ENCODE data around the gene HOXA3. TPM values are rescaled to one million over a fixed set of nuclear protein-coding genes. Genes with fewer than 3 reads are reported as not detected.
A peak's percentile ranks its signal among the peaks of the same experiment; 100 is the strongest.

HOXA3 gene
- total and polyA plus RNA-seq, 7 donors: 3.9 to 20.8 (median 10.3) TPM

- H3K4me1 ChIP-seq: peaks cover 0 to 44% (median 40%) of the 10 kb centered on the region in 4 donors
- peak; percentile 94 for DNase-seq
- intact Hi-C loops (cut with DNase I): loop anchor here (1.0 to 2.0 kb wide), 3 partner anchors 474 to 960 kb away; partner anchors contain the start of genes CBX3 and HNRNPA2B1
- H3K27me3 ChIP-seq: no peaks in the 10 kb centered on the region
- peak overlapping the region in 3 of 4 donors; percentile 97 to 98 (median 98) for H3K27ac ChIP-seq
- TF ChIP-seq CTCF (IDR thresholded peaks at IDR 0.05) (peak; percentile 98 to 100 (median 99)), EP300 (IDR thresholded peaks at IDR 0.05) (no peak), POLR2AphosphoS5 (IDR thresholded peaks at IDR 0.05) (peak in 1 of 4 donors; percentile 38), POLR2A (IDR thresholded peaks at IDR 0.05) (no peak)
- H3K36me3 ChIP-seq: no peaks in the 10 kb centered on the region
- H3K9me3 ChIP-seq: no peaks in the 10 kb centered on the region
- peak overlapping the region; percentile 38 to 85 (median 82) for H3K4me3 ChIP-seq
- 1 to 2% methylated on average over 54 of the region's 54 CpGs for WGBS, 2 donors
Measured at GRCh38 chr7:27160546-27161213, 8.3 kb upstream of the HOXA3 start.

- Histone ChIP-seq H3K27me3 (no peaks in the 10 kb centered on the region), H3K36me3 (no peaks in the 10 kb centered on the region), H3K4me3 (peak overlapping the region in 3 of 4 donors; percentile 80 to 85 (median 83)), H3K27ac (peak overlapping the region in 3 of 4 donors; percentile 97 to 98 (median 98)), H3K4me1 (peaks cover 0 to 50% (median 44%) of the 10 kb centered on the region in 4 donors), H3K9me3 (no peaks in the 10 kb centered on the region)
- WGBS, 2 donors: 6 to 23% methylated on average over 23 of the region's 23 CpGs
- peak; percentile 69 for DNase-seq
- TF ChIP-seq POLR2AphosphoS5 (IDR thresholded peaks at IDR 0.05) (no peak), CTCF (IDR thresholded peaks at IDR 0.05) (no peak), POLR2A (IDR thresholded peaks at IDR 0.05) (no peak), EP300 (IDR thresholded peaks at IDR 0.05) (no peak)
- intact Hi-C loops (cut with DNase I): loop anchor here (2.0 kb wide), 2 partner anchors 473 to 959 kb away; partner anchors contain the start of genes CBX3 and HNRNPA2B1
Measured at GRCh38 chr7:27160145-27160545, 7.8 kb upstream of the HOXA3 start.

GRCh38 chr7:27159266-27160144 is 7.1 kb upstream of the HOXA3 start:
- peak; percentile 63 for DNase-seq
- Histone ChIP-seq H3K4me3 (no peak overlapping the region), H3K27me3 (no peaks in the 10 kb centered on the region), H3K27ac (no peak overlapping the region), H3K9me3 (no peaks in the 10 kb centered on the region), H3K36me3 (no peaks in the 10 kb centered on the region), H3K4me1 (peaks cover 0 to 54% (median 50%) of the 10 kb centered on the region in 4 donors)
- 15 to 43% methylated on average over 27 of the region's 27 CpGs for WGBS, 2 donors
- intact Hi-C loops (cut with DNase I): loop anchor here (2.0 to 5.0 kb wide), 4 partner anchors 302 to 1207 kb away; partner anchors contain the start of genes CBX3 and HNRNPA2B1
- TF ChIP-seq POLR2AphosphoS5 (IDR thresholded peaks at IDR 0.05) (no peak), EP300 (IDR thresholded peaks at IDR 0.05) (no peak)

- WGBS, 2 donors: 11 to 35% methylated on average over 35 of the region's 35 CpGs
- peaks cover 0 to 58% (median 49%) of the 10 kb centered on the region in 4 donors for H3K4me1 ChIP-seq
- no peak overlapping the region for H3K27ac ChIP-seq
- TF ChIP-seq CTCF (IDR thresholded peaks at IDR 0.05) (no peak), EP300 (IDR thresholded peaks at IDR 0.05) (no peak), POLR2AphosphoS5 (IDR thresholded peaks at IDR 0.05) (no peak), POLR2A (IDR thresholded peaks at IDR 0.05) (no peak)
- H3K4me3 ChIP-seq: no peak overlapping the region
- H3K27me3 ChIP-seq: no peaks in the 10 kb centered on the region
- H3K36me3 ChIP-seq: no peaks in the 10 kb centered on the region
- H3K9me3 ChIP-seq: no peaks in the 10 kb centered on the region
- peak; percentile 64 for DNase-seq
- intact Hi-C loops (cut with DNase I): loop anchor here (5.0 kb wide), 2 partner anchors 301 to 1206 kb away; no protein-coding TSS in a partner anchor
Measured at GRCh38 chr7:27158436-27159265, 6.3 kb upstream of the HOXA3 start.
